Measurements from ENCODE around the gene ZNF473. TPM values are rescaled to one million over a fixed set of nuclear protein-coding genes. Genes with fewer than 3 reads are reported as not detected.
"Not testable (repeated sequence)": the region's sequence is repeated elsewhere in the genome, so short reads cannot be mapped to it uniquely, and the experiment has no call there.

ZNF473 gene
- total RNA-seq, 2 experiments from 2014 or later, result 16.9 to 23.1 TPM

- ChIA-PET CTCF (ENCODE audit: unreplicated experiment) (no interaction called here), POLR2A (no interaction called here)
- Histone ChIP-seq H3K4me3 (ENCODE audit: low read depth, low read length, poor library complexity, severe bottlenecking) (no peak overlapping the region), H3K4me2 (ENCODE audit: low read length) (no peak overlapping the region), H3K9me3 (ENCODE audit: low read length) (no peaks in the 10 kb centered on the region), H3K27ac (ENCODE audit: low read depth, low read length, poor library complexity, severe bottlenecking) (no peak overlapping the region), H2AFZ (ENCODE audit: low read length) (no peak overlapping the region), H4K20me1 (ENCODE audit: insufficient read depth, low read length) (no peaks in the 10 kb centered on the region), H3K79me2 (ENCODE audit: insufficient read depth, low read depth, low read length) (no peaks in the 10 kb centered on the region), H3K4me1 (ENCODE audit: insufficient read depth, low read length, poor library complexity, severe bottlenecking) (peaks cover 5% of the 10 kb centered on the region), H3K9me2 (ENCODE audit: insufficient read depth, low read length) (no peaks in the 10 kb centered on the region), H3K36me3 (ENCODE audit: insufficient read depth, low read length) (no peaks in the 10 kb centered on the region)
- no peak for DNase-seq (ENCODE audit: low spot score)
- no peak for TF ChIP-seq EZH2phosphoT487 (IDR thresholded peaks at IDR 0.05; ENCODE audit: borderline replicate concordance, low read depth, low read length)
- no peak for TF ChIP-seq CTCF (conservative IDR thresholded peaks at IDR 0.05; ENCODE audit: low read length)
- BruUV-seq (replicated peaks), result no TSS peak
- intact Hi-C loops (cut with micrococcal nuclease; ENCODE audit: unreplicated experiment), result no loop called here
These were observed 41.8 kb downstream of the ZNF473 start for GRCh38 chr19:50067575-50067974.

GRCh38 chr19:50068382-50068781 is 42.6 kb downstream of the ZNF473 start:
- BruUV-seq (replicated peaks); H3K9me2 ChIP-seq (ENCODE audit: insufficient read depth, low read length); H3K4me1 ChIP-seq (ENCODE audit: insufficient read depth, low read length, poor library complexity, severe bottlenecking); POLR2A ChIA-PET; H3K27ac ChIP-seq (ENCODE audit: low read depth, low read length, poor library complexity, severe bottlenecking); H3K79me2 ChIP-seq (ENCODE audit: insufficient read depth, low read depth, low read length); H4K20me1 ChIP-seq (ENCODE audit: insufficient read depth, low read length); intact Hi-C loops (cut with micrococcal nuclease; ENCODE audit: unreplicated experiment); DNase-seq (ENCODE audit: low spot score); H2AFZ ChIP-seq (ENCODE audit: low read length); H3K4me3 ChIP-seq (ENCODE audit: low read depth, low read length, poor library complexity, severe bottlenecking); H3K4me2 ChIP-seq (ENCODE audit: low read length); H3K36me3 ChIP-seq (ENCODE audit: insufficient read depth, low read length); H3K9me3 ChIP-seq (ENCODE audit: low read length); CTCF ChIA-PET (ENCODE audit: unreplicated experiment): not testable (repeated sequence)

GRCh38 chr19:50075076-50075475 is 49.3 kb downstream of the ZNF473 start:
- H2AFZ ChIP-seq (ENCODE audit: low read length); H4K20me1 ChIP-seq (ENCODE audit: insufficient read depth, low read length); H3K79me2 ChIP-seq (ENCODE audit: insufficient read depth, low read depth, low read length); H3K9me3 ChIP-seq (ENCODE audit: low read length); H3K27ac ChIP-seq (ENCODE audit: low read depth, low read length, poor library complexity, severe bottlenecking); DNase-seq (ENCODE audit: low spot score); POLR2A ChIA-PET; H3K9me2 ChIP-seq (ENCODE audit: insufficient read depth, low read length); H3K4me3 ChIP-seq (ENCODE audit: low read depth, low read length, poor library complexity, severe bottlenecking); BruUV-seq (replicated peaks); H3K4me2 ChIP-seq (ENCODE audit: low read length); H3K36me3 ChIP-seq (ENCODE audit: insufficient read depth, low read length); intact Hi-C loops (cut with micrococcal nuclease; ENCODE audit: unreplicated experiment); CTCF ChIA-PET (ENCODE audit: unreplicated experiment): not testable (repeated sequence)
- peaks cover 25% of the 10 kb centered on the region for H3K4me1 ChIP-seq (ENCODE audit: insufficient read depth, low read length, poor library complexity, severe bottlenecking)

GRCh38 chr19:50075644-50076372 is 50.0 kb downstream of the ZNF473 start:
- H3K79me2 ChIP-seq (ENCODE audit: insufficient read depth, low read depth, low read length); intact Hi-C loops (cut with micrococcal nuclease; ENCODE audit: unreplicated experiment); H4K20me1 ChIP-seq (ENCODE audit: insufficient read depth, low read length); H3K9me2 ChIP-seq (ENCODE audit: insufficient read depth, low read length); BruUV-seq (replicated peaks); H3K9me3 ChIP-seq (ENCODE audit: low read length); POLR2A ChIA-PET; H3K36me3 ChIP-seq (ENCODE audit: insufficient read depth, low read length); CTCF ChIA-PET (ENCODE audit: unreplicated experiment): not testable (repeated sequence)
- Histone ChIP-seq H3K4me3 (ENCODE audit: low read depth, low read length, poor library complexity, severe bottlenecking) (peak overlapping the region; percentile 42), H3K4me2 (ENCODE audit: low read length) (peak overlapping the region; percentile 65), H3K27ac (ENCODE audit: low read depth, low read length, poor library complexity, severe bottlenecking) (peak overlapping the region; percentile 69), H2AFZ (ENCODE audit: low read length) (peak overlapping the region; percentile 9; the same call in 1 of the 2 replicates), H3K4me1 (ENCODE audit: insufficient read depth, low read length, poor library complexity, severe bottlenecking) (peaks cover 25% of the 10 kb centered on the region)
- peak; percentile 81 for DNase-seq (ENCODE audit: low spot score)

GRCh38 chr19:50076581-50077355 is 51.0 kb downstream of the ZNF473 start:
- H3K4me3 ChIP-seq (ENCODE audit: low read depth, low read length, poor library complexity, severe bottlenecking), result peak overlapping the region; percentile 42
- H3K4me2 ChIP-seq (ENCODE audit: low read length), result peak overlapping the region; percentile 65
- POLR2A ChIA-PET, result not testable (repeated sequence)

More at GRCh38 chr19:50076581-50077355, 51.0 kb downstream of the ZNF473 start:
- H3K36me3 ChIP-seq (ENCODE audit: insufficient read depth, low read length); H3K9me3 ChIP-seq (ENCODE audit: low read length); BruUV-seq (replicated peaks); DNase-seq (ENCODE audit: low spot score); intact Hi-C loops (cut with micrococcal nuclease; ENCODE audit: unreplicated experiment); H3K9me2 ChIP-seq (ENCODE audit: insufficient read depth, low read length); H4K20me1 ChIP-seq (ENCODE audit: insufficient read depth, low read length); CTCF ChIA-PET (ENCODE audit: unreplicated experiment); H3K79me2 ChIP-seq (ENCODE audit: insufficient read depth, low read depth, low read length): not testable (repeated sequence)
- peak overlapping the region; percentile 9; the same call in 1 of the 2 replicates for H2AFZ ChIP-seq (ENCODE audit: low read length)
- H3K4me1 ChIP-seq (ENCODE audit: insufficient read depth, low read length, poor library complexity, severe bottlenecking), result peaks cover 25% of the 10 kb centered on the region
- peak overlapping the region; percentile 69 for H3K27ac ChIP-seq (ENCODE audit: low read depth, low read length, poor library complexity, severe bottlenecking)
